ENCODE measurements around the gene LRRC8E. TPM values are rescaled to one million over a fixed set of nuclear protein-coding genes. Genes with fewer than 3 reads are reported as not detected.

Gene LRRC8E
- total RNA-seq, 1 experiment from 2014 or later: 18.1 TPM

- ATAC-seq (peak; percentile 42), DNase-seq (ENCODE audit: low read depth, low spot score) (peak; percentile 89)
- no peak overlapping the region for H2AFZ ChIP-seq (ENCODE audit: low read depth, low read length, poor library complexity, severe bottlenecking)
- H3K36me3 ChIP-seq (ENCODE audit: control insufficient read depth in 1 of 2, insufficient read depth in 2 of 2, low read length in 2 of 2): peaks cover 0 to 12% of the 10 kb centered on the region in 2 experiments; a peak in 3 of 4 replicates
- intact Hi-C loops (cut with micrococcal nuclease): loop anchor here (1.0 to 5.0 kb wide), 2 partner anchors 50 to 68 kb away; no protein-coding TSS in a partner anchor
- H3K4me2 ChIP-seq (ENCODE audit: low read length): peak overlapping the region; percentile 91
- no peaks in the 10 kb centered on the region for H3K9me3 ChIP-seq (ENCODE audit: control insufficient read depth in 1 of 2, insufficient read depth in 1 of 2, low read depth in 1 of 2, low read length in 2 of 2)
- peak overlapping the region; percentile 89 for H3K27ac ChIP-seq (ENCODE audit: low read depth, low read length)
- ChIA-PET POLR2A (interaction anchor here (0.6 to 2.7 kb wide), 17 partner anchors 9 to 1410 kb away, joined by 3 to 33 read pairs (median 6); partner anchors contain the start of genes LRRC8E, MAP2K7 and TIMM44), CTCF (interaction anchor here (0.6 to 5.2 kb wide), 16 partner anchors 9 to 567 kb away, joined by 3 to 41 read pairs (median 4); partner anchors contain the start of genes MAP2K7, TIMM44 and TRAPPC5), RAD21 (ENCODE audit: low non-redundant PET in 1 of 2, low total read pairs in 2 of 2, uncharacterized antibody in 2 of 2, unreplicated experiment in 2 of 2) (interaction anchor here (0.6 to 2.0 kb wide), 9 partner anchors 8 to 579 kb away, joined by 3 to 9 read pairs (median 6); partner anchors contain the start of gene TIMM44 (in 1 of the 2))
- H3K9ac ChIP-seq (ENCODE audit: low read length): peak overlapping the region; percentile 89
- H3K4me1 ChIP-seq (ENCODE audit: control insufficient read depth in 1 of 2, insufficient read depth in 2 of 2, low read length in 2 of 2): peaks cover 21 to 64% of the 10 kb centered on the region in 2 experiments; a peak in 3 of 4 replicates
- BruUV-seq (replicated peaks): TSS peak; percentile 34
- H3K27me3 ChIP-seq (ENCODE audit: insufficient read depth, low read length): no peaks in the 10 kb centered on the region
- TF ChIP-seq CTCF (IDR thresholded peaks at IDR 0.05 in 2 of 3, conservative IDR thresholded peaks at IDR 0.05 in 1 of 3; ENCODE audit: borderline replicate concordance in 1 of 3, insufficient read depth in 1 of 3, low read depth in 2 of 3, low read length in 2 of 3): no peak
- no peak for TF ChIP-seq ZNF274 (IDR thresholded peaks at IDR 0.05; ENCODE audit: low read depth, low read length)
- TF ChIP-seq JUND (IDR thresholded peaks at IDR 0.05): no peak
- TF ChIP-seq CBX3 (IDR thresholded peaks at IDR 0.05; ENCODE audit: low read depth): no peak
- TF ChIP-seq POLR2AphosphoS5 (IDR thresholded peaks at IDR 0.05; ENCODE audit: low read depth, low read length): peak; percentile 34
- TF ChIP-seq MAX (IDR thresholded peaks at IDR 0.05): peak; percentile 14; the same call in 1 of the 2 replicates
- TF ChIP-seq EGR1 (IDR thresholded peaks at IDR 0.05; ENCODE audit: low read depth): peak; percentile 98
- no peaks in the 10 kb centered on the region for H3K9me2 ChIP-seq (ENCODE audit: insufficient read depth)
- H4K20me1 ChIP-seq (ENCODE audit: insufficient read depth): no peaks in the 10 kb centered on the region
- H3K79me2 ChIP-seq (ENCODE audit: insufficient read depth, low read length): peaks cover 10% of the 10 kb centered on the region; the same call in 1 of the 2 replicates
- H3K4me3 ChIP-seq (replicated peaks in 1 of 2; ENCODE audit: low read depth in 1 of 2, low read length in 2 of 2): peak overlapping the region; percentile 66 to 74
Measured at GRCh38 chr19:7920519-7921301, 32.4 kb downstream of the LRRC8E start.

Data from HCT116 (cell line).